GM18867 (cell line): ENCODE results near the gene CRB2.
A peak's percentile ranks its signal among the peaks of the same experiment; 100 is the strongest.
"Not testable (repeated sequence)": the region's sequence is repeated elsewhere in the genome, so short reads cannot be mapped to it uniquely, and the experiment has no call there.

Experiments
- ATAC-seq: cut with Tn5 transposase; IDR thresholded peaks from one replicate; pipeline ENCODE4 v1.9.1; 2021; ENCODE audit warnings: mild to moderate bottlenecking, moderate library complexity; ENCODE audit not compliant: unreplicated experiment

CRB2 gene

DNA sequence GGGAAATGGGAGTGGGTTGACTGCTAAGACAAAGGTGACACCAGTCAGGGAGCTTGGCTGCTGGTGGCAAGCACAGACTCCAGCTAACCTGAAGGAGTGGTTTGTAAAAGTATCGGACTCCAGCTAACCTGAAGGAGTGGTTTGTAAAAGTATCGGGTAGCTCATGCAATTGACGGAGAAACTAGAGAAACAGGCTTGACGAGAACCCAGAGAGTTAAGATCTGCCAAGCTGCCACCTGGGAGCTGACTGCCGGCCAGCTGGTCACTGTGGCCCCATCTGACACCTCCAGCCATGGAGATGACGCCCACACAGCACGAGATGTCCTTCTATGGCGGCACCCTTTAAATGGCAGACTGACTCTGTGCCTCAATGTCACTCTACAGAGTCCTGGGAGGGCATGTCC lies 28.3 kb upstream of the CRB2 start:
- no peak for ATAC-seq

DNA sequence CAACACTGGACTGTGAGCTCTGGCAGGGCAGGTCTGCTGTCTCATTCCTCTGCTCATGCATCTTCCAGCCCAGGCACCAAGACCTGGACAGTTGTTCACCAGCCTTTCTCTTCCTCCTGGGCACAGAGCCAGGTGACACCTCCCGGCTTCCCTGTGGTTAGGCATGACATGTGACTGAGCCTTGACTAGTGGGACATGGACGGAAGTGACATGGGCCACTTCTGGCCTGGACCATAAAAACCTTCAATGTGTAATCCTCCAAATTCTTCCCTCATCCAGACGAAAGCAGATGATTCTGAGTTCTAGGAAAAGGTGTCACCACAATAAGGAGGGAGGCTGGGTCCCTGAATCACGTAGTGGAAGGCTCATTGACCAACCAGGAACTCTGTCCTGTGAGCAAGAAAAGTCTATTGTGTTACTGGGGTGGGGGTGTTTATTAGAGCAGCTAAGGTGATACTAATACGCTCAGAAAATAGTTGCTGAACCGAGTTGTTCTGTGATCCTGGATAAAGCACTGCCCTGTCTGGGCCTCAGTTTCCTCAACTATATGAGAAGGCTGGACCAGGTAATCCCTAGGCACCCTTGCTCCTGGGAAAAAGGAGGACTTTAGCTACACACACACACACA lies 26.6 kb upstream of the CRB2 start:
- no peak for ATAC-seq

DNA sequence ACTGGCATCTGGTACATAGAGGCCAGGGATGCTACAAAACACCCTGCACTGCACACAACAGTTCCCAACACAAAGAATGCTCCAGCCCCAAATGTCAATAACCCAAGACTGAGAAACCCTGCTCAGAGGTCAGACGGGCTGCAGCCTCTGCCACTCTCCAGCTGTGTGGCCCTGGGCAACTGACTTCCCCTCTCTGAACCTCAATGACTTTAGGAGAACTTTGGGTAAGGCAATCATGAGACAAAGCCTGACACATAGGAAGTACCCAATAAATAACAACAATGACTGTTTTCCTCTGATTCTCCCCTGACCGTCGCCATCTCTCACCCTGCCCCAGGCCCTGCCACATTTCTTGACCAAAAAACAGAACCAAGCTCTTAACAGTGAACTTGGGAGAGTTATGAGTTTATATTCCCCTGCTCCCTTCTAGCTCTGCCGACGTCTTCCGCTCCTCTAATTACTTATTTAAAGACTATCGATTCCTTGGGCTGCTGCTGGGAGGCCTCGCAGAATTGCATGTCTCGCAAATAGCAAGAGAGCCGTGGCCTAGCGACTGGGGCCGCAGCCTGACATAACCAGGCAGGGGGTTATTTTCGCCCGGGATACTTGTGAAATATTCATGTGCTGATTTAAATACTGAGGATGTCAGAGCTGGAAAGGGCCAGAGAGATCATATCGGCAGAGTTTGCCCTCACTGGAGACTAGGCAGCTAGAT lies 24.5 kb upstream of the CRB2 start:
- no peak for ATAC-seq

DNA sequence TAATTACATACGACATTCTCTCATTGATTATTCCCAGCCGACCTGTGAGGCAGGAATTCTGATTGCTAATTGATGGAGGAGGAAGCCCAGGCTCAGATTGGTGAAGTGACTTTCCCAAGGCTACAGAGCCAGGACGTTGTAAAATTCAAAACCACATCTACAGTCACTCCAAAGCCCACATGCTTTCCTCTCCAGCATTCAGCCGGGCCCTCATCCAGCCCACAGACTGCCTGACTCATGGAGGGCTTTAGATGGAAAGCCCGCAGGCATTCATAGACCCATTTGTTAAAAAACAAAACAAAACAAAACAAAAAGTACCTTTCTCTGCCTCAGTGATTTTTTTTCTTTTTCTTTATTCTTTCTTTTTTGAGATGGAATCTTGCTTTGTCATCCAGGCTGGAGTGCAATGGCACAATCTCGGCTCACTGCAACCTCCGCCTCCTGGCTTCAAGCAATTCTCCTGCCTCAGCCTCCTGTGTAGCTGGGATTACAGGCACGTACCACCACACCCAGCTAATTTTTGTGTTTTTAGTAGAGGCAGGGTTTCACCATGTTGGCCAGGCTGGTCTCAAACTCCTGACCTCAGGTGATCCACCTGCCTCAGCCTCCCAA lies 22.8 kb upstream of the CRB2 start:
- ATAC-seq = not testable (repeated sequence)

DNA sequence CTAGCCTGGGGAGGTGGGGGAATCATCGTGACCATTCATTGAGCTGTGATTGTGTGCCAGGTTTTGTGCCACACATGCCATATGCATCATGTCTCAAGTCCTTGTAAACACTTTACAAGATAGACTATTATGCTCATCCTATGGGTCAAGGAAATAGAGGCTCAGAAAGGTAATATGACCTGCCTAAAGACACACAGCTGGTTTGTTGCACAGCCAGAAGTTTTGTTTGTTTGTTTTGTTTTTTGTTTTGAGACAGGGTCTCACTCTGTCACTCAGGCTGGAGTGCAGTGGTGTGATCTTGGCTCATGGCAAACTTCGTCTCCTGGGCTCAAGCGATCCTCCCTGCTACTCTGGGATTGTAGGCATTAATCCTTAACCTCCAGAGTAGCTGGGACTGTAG lies 21.4 kb upstream of the CRB2 start:
- no peak for ATAC-seq

DNA sequence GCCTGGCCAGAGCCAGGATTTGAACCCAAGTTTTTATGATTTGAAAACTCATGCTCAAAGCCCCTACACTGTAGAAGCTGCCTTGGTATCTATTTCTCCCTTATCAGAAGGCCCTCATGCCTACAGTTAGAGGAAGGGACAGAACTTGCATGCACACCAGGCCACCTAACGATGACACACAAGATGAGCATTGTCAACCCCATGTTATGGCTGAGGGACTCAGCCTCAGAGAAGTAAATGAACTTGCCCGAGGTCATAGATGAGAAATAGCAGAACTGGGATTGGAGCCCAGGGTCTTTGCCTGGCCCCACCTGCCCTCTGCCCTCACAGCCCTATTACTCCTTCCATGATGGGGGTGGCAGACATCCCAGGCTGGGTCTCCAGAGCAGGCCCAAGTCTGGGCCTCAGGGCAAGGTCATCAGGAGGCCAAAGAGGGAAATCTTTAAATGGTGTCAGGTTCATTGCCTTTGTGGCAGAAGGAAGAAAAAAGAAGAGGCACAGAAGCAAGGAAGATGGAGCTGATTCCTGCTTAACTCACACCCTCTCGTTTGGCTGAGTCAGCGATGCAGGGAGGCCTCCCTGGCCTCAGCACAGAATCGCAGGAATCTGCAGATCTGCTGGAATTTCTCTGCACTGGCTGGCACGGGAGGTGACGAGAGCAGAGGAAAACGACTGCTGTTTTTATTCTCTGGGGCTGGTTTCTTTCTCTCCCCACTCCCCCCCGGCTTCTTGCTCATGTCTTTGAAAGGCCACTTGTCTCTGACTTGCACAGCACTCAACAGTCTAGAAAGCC lies 20.6 kb upstream of the CRB2 start:
- no peak for ATAC-seq

DNA sequence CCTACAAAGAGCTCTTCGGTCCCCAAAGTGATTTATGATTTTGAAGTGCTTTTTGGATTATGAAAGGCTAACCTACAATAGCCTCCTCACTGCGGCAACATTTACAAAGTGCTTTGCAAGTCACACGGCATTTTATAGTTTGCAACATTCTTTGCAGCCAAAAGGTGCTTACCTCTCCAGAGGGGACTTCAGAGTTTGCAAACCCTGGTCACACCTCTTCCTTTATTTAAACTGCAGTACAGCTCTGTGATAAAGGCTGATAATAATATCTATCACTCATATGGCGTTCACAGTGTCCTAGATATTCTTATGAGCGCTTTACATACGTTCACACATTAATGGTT lies 20.0 kb upstream of the CRB2 start:
- ATAC-seq = no peak

DNA sequence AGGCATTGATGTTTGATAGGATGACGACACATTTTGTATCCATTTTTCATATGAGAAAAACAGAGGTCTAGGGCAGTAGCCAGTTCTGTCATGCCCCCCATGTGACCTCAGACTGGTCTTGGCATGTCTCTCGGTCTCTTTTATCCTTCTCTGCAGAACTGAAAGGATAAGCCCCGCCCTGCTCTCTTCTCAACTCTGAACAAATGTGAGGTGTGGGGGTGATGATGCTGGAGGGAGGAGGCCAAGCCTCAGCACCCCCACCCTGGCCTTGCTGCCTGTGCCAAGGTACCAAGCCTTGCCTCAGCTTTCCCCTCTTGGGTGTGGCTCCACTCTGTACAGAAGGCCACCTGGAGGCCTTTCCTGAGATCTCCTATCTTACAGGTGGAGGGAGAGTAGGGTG lies 19.5 kb upstream of the CRB2 start:
- ATAC-seq = no peak

DNA sequence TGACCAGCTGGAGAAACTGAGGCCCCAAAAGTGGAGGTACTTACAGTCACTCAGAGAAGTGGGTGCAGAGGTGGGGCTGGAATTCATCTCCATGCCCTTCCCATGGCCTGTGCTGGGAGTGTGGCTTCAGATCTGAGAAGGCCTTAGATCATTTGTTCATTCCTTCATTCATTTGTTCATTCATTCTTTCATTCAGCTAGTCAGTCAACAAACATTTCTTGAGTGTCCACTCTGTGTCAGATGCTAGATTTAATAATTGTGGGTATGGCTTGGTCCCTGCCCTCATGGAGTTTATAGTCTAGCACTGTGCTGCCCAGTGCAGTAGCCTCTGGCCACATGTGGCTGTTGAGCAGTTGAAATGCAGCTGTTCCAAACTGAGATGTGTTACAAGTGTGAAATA lies 19.0 kb upstream of the CRB2 start:
- ATAC-seq = no peak

DNA sequence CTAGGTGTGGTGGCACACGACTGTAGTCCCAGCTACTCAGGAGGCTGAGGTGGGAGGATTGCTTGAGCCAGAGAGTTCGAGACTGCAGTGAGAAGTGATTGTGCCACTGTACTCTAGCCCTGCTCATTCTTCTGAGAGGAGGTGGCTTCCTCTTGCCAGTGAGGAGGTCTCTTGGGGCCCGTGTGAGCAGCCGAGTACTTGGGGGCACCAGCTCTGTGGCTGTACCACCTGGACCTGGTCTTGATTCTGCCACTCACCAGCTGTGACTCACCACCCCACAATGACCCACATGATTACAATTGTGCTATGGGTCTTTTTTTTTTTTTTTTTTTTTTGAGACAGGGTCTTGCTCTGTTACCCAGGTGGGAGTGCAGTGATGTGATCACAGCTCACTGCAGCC lies 18.0 kb upstream of the CRB2 start:
- ATAC-seq = no peak

DNA sequence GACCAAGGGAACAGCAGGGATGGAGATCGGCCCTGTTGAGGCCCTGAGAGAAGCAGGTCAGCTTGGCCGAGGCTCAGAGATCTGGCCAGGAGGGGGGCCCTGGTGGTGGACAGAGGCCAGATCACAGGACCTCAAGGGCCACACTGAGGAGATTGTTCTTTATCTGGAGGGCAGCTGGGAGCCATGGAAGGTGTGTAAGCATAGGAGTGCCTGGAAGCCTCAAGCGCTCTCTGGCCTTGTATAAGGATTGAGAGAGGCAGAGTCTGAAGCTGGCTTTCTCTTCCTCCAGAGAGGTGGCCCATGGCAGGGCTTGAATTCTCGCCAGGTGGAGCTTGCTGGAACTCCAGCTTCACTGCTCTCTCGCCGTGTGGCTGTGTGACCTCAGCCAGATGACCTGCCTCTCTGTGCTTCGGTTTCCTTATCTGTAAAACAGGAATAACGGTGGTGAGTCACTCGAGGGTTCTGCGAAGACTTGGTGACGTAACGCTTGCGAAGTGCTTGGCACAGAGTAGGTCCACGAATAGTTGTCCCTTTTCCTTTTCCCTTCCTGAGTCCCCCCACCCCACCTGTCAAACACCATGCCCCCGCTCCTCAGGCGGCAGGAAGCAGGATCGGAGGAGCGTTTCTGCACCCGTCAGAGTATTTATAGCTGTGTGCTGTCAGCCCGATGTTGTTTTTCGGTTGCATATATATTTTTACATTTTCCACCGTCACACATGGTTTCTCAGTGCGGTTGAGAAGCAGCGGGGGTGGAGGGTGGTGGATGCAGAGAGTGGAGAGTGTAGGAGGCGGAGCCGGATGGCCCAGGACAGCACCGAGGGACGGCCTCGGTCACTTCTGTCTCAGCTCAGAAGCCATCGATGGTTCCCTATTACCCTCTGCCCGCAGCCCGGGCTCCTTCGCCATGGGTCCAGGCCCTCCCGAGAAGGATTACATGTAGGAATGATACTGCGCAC lies 17.0 kb upstream of the CRB2 start:
- peak; percentile 66 for ATAC-seq

DNA sequence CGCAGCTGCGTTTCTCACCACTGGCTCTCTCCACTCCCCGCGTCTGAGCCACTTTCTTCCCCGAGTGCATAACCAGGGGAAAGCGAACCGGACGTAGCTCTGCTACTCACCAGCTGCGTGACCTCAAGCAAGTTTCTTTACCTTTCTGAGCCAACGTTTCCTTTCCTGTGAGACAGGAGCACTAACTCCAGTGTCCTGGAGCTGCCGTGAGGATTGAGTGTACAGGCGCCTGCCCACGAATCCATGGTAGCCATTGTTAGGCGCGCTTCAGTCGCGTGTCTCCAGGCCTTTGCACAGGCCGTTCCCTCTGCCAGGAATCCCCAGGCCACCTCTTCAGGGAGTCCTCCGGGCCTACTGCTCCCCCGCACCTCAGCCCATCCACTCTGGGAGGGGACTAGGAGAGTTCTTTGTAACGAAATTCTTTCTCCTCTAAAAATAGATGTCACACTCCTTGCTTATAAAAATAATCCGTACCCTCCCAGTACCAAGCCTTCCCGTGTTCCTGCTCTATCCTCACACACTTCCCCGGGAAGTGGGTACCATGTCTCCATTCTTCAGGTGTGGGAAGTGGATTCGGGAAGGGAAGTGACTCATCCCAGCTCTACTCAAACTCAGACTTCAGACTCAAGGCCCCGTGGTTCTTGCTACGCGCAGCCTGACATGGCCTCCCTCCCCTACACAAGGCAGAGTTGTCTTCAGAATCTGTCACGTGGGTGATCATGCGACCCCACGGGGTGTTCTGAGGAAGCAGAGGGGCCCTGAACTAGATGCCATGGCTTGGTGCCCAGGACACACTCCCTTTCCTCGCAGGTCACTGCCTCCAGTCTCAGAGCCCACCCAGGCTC lies 16.1 kb upstream of the CRB2 start:
- ATAC-seq = peak; percentile 36

DNA sequence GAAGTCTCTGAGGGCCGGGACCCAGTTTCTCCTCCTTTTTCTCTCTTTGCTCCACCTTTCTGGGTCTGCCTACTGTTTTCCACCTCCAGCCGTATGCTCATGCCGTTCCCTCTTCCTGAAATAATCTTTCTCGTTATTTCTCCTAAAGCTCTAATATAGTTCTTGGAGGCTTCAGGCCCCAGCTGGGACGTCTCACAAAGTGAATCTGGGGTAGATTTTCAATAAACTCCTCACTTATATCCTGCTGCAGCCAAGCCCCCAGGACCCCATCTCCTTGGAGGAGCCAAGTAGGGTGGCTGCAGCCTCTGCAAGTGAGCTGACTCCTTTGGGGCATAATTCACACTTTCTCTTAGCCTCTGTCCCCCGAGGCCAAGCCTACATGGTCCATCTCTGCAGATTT lies 14.2 kb upstream of the CRB2 start:
- no peak for ATAC-seq

DNA sequence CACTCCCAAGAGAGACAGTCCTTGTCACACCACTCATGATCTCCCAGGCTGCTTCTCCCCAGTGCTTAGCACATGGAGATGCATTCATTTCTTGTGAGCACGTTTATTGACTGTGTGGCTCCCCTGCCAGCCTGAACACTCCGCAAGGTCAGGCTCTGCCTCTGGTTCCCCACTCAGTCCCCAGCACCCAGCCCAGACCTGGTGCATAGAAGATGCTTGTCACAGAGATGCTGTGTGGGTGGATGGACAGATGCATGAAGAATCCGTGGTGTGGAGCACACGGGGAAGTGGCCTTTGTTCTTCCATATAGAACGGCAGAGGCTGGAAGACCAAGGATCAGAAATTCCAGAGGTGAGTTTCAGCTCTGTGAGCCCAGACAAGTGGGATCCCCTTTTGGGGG lies 13.8 kb upstream of the CRB2 start:
- no peak for ATAC-seq

DNA sequence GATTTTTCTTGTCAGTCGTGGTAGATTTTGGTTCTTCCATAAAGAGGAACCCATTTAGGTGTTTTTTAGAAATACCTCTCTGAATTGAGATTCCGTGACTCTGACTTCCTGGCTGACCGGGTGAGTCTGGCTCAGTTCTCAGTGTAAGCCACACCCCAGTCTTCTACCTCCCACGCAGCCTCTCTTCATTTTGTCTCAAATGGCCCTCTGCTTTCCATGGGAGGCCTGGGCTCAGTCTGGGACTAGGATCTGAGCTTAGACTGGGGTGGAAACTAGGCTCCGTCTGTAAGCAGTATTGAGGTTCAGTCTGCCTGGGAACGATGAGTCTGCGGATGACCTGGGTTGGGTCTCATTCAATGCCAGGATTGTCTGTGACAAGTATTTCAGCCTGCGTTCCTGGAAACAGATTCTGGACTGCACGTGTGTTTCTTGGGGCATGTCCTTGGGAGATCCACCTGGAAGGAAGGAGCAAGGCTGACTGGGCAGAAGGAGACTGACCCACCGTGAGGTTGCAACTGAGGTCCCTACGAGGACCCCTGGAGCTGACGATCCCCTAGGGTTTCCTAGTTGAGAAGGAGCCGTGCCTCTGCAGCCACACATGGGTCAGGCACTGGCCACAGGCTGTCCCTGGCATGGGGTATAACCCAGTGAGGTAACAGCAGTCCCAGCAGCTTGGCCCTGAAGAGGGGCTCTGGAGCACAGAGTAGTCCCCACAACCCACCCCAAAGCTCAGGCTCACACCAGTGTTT lies 12.4 kb upstream of the CRB2 start:
- peak; percentile 32 for ATAC-seq

DNA sequence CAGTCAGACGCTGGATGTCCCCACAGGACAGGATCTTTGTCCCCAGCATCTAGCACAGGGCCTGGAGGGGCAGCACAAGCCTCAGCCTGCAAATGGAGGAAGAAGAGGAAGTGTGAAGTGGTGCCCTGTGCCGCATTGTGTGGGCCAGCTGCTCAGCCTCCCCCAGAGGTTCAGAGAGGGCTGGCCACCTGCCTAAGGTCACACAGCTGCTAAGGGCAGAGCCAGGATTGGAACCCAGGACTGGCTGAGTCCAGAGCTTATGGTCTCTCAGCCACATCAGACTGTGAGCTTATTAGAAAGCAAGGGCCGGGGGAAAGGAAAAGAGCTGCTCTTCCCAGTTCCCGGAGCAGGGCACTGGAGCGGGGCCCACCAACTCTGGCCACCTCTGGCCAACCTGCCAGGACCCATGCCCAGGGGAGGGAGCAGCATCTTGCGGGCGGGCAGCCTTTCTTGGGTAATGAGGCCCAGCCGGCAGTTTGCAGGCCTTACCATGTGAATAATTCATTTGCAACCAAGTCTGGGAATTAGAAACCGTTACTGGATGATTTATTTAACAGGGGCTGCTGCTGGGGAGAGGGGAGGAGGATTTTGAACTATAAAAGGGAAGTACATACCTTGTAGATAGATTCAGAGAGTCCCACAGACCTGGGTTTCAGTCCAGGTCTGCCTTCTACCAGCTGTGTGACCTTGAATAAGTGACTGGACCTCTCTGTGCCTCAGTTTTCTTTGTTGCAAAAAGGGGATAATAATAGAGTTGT lies 11.6 kb upstream of the CRB2 start:
- ATAC-seq = no peak

DNA sequence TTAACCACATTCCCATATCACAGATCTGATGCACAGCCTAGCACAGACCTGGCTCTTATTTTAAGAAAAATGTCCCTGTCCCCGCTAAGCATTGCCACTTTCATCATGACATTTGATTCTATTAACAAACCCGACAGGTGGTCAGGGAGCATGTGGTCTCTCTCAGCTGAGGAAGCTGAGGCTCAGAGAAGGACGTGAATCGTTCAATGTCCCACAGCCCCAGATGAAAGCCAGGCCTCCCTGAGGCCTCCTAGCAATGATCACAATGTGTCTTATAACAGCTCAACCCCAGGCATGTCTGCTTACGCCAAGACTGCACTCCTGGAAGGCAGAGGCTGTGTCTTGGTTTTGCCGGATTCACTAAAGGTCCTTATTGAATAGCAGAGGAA lies 10.4 kb upstream of the CRB2 start:
- ATAC-seq = no peak

DNA sequence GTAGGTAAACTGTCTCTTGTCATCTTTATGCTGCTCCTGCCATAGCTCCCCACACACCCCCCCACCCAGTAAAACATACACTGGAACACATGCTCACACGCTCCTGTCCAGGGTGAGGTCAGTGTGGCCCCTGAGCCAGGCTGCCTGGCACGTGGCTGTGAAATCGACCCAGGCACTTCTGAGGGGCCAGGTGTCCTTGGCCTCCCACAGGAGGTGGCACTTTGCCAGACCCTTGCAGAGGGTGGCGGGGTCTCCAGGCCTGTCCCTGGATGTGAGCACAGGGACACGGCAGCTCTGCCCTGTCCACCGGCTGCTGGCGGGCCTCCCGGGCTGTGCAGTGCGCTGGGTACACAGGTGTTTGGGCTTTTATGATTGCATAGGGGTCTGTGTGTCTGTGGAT lies 10.0 kb upstream of the CRB2 start:
- ATAC-seq = no peak
